Thoracic aorta (tissue), 2 donors: ENCODE results near the gene ZBTB24. TPM values are rescaled to one million over a fixed set of nuclear protein-coding genes. Genes with fewer than 3 reads are reported as not detected.

Source experiments
- ATAC-seq: fragments of 150-250 bp; one replicate; pipeline ENCODE4 v1.8.0; 2017; ENCODE audit warnings: low read depth; ENCODE audit not compliant: insufficient number of reproducible peaks, low FRiP score
- DNase-seq: peaks from one replicate; pipeline ENCODE4 v3.0.0-alpha.2; 2020; ENCODE audit warnings: low spot score
- H3K27ac ChIP-seq, 2 donors: fragments of 200-600 bp; sonication (generic); 1 replicate in 1 of 2; 2 replicates in 1 of 2; pipeline ENCODE4 v1.5.1; 2016; ENCODE audit warnings: mild to moderate bottlenecking in 2 of 2, moderate library complexity in 2 of 2
- H3K27me3 ChIP-seq: fragments of 200-600 bp; sonication (generic); replicated peaks from 2 replicates; pipeline ENCODE4 v1.6.0; 2016; ENCODE audit warnings: mild to moderate bottlenecking; ENCODE audit not compliant: insufficient read depth
- H3K36me3 ChIP-seq: fragments of 200-600 bp; sonication (generic); one replicate; pipeline ENCODE4 v1.5.1; 2016
- H3K4me1 ChIP-seq, 2 donors: fragments of 200-600 bp; sonication (generic); 1 replicate in 1 of 2; 2 replicates in 1 of 2; pipeline versions ENCODE4 v1.5.1 to v1.6.0; 2016; ENCODE audit warnings: low read depth in 2 of 2, mild to moderate bottlenecking in 1 of 2; ENCODE audit not compliant: control insufficient read depth in 1 of 2
- H3K4me3 ChIP-seq: fragments of 200-600 bp; sonication (generic); 2 replicates; pipeline ENCODE4 v1.5.1; 2016; ENCODE audit warnings: mild to moderate bottlenecking
- H3K9me3 ChIP-seq: fragments of 200-600 bp; sonication (generic); 2 replicates; pipeline ENCODE4 v1.5.1; 2016
- CTCF ChIP-seq: fragments of 200-600 bp; sonication (generic); IDR thresholded peaks from one replicate; pipeline ENCODE4 v1.5.1; 2019; ENCODE audit warnings: antibody characterized with exemption
- total RNA-seq, 2 donors: library from RNA; depleted of rRNA; stranded (reverse); fragments of >200 nt; gene quantifications; one replicate each; pipeline versions ENCODE4 v1.1.0 to v1.2.3, GENCODE V29; 2016

The ZBTB24 gene
- total RNA-seq, 2 donors from 2014 or later: 3.2 to 9.5 TPM

- Histone ChIP-seq H3K4me1 (peaks cover 0 to 11% of the 10 kb centered on the region in 2 donors), H3K27ac (no peak overlapping the region), H3K9me3 (no peaks in the 10 kb centered on the region), H3K27me3 (no peaks in the 10 kb centered on the region), H3K36me3 (no peaks in the 10 kb centered on the region), H3K4me3 (no peak overlapping the region)
- DNase-seq (no peak), ATAC-seq (no peak)
- TF ChIP-seq CTCF: no peak
These were observed 30.6 kb upstream of the ZBTB24 start for GRCh38 chr6:109513571-109514071.

DNA sequence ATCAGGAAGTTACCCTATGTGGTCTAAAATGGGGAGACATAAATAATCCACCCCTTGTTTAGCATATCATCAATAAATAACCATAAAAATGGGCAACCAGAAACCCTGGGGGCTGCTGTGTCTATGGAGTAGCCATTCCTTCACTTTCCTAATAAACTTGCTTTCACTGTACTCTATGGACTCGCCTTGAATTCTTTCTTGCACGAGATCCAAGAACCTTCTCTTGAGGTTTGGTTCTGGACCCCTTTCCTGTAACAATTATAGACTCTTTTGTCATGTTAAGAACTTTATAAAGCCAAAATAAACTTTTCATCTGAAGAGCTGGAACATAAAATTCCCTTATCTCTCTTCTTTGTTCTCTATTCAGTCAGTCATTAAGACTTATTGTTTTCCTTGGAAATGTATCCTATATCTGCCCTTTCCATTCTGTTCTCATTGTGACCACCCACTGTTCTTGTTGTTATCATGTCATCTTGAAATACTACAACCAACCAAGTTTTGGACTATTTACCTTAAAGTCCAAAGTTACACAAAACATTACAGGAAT, 29.3 kb upstream of the ZBTB24 start:
- H3K9me3 ChIP-seq: no peaks in the 10 kb centered on the region
- H3K4me3 ChIP-seq: no peak overlapping the region
- DNase-seq: no peak
- no peaks in the 10 kb centered on the region for H3K36me3 ChIP-seq
- H3K27me3 ChIP-seq: no peaks in the 10 kb centered on the region
- TF ChIP-seq CTCF: no peak
- H3K27ac ChIP-seq: no peak overlapping the region
- H3K4me1 ChIP-seq: peaks cover 0 to 11% of the 10 kb centered on the region in 2 donors
- ATAC-seq: no peak

DNA sequence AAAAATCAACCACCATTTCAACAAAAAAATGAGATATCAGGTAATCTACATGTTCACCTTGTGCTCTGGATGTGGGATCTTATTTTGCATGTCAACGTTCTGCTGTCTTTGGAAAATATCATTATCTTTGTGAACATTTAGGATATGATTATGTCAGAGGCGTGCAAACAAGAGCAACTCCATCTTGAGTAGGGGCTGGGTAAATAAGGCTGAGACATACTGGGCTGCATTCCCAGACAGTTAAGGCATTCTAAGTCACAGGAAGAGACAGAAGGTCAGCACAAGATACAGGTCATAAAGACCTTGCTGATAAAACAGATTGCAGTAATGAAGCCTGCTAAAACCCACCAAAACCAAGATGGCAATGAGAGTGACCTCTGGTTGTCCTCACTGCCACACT, 28.8 kb upstream of the ZBTB24 start:
- TF ChIP-seq CTCF: no peak
- H3K9me3 ChIP-seq: no peaks in the 10 kb centered on the region
- H3K27ac ChIP-seq: no peak overlapping the region
- H3K27me3 ChIP-seq: no peaks in the 10 kb centered on the region
- H3K4me3 ChIP-seq: no peak overlapping the region
- no peaks in the 10 kb centered on the region for H3K36me3 ChIP-seq
- peaks cover 0 to 11% of the 10 kb centered on the region in 2 donors for H3K4me1 ChIP-seq
- DNase-seq: no peak
- ATAC-seq: no peak

DNA sequence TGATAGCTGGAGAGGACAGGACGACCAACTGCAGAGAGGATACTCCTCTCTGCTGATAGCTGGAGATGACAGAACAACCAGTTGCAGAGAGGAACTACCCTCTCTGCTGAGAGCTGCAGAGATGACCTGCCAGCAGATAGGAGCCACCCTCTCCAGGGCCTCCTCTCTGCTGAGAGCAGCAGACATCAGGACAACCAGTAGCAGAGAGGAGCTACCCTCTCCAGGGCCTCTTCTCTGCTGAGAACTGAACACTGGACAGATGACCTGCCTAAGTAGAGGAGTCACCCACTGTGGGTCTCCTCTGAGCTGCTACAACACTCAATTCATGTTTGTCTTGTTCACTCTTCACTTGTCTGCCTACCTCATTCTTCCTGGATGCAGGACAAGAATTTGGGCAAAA, 27.3 kb upstream of the ZBTB24 start:
- Histone ChIP-seq H3K36me3 (no peaks in the 10 kb centered on the region), H3K27ac (no peak overlapping the region), H3K9me3 (no peaks in the 10 kb centered on the region), H3K4me3 (no peak overlapping the region), H3K4me1 (peaks cover 0 to 11% of the 10 kb centered on the region in 2 donors), H3K27me3 (no peaks in the 10 kb centered on the region)
- no peak for ATAC-seq
- TF ChIP-seq CTCF: no peak
- no peak for DNase-seq

DNA sequence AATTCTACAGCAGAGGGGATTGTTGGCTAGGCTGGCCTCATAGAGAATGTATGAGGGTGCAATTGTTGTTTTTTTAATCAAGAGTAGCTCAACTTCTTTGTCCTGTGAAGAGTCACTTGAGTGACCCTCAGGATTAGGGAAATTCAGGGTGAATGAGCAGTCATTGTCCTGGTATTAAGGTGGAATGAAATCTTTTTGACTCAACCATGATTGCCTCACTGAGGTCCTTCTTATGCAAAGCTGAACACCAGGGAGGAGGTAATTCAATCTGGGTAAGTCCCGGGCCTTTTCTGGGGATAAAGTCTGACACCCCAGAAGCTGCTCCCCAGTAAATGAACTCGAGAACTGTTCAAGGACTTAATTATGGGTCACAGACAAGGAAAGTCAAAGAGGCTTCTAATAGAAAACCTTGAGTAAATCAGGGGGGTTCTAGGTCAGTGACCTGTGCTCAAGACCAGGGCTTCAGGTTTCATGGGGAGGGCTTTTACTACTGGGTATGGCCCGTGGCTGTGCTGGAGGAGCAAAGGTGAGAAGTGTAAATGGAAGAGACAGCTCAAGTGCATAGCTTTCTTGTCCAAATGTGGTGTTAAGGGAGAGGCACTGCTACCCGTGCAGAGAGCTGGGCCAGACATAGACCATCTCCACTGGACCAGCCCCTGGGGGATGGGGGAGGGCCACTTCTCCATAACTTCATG, 25.3 kb upstream of the ZBTB24 start:
- ATAC-seq (no peak), DNase-seq (no peak)
- H3K27ac ChIP-seq: no peak overlapping the region
- H3K4me3 ChIP-seq: no peak overlapping the region
- TF ChIP-seq CTCF: no peak
- H3K9me3 ChIP-seq: no peaks in the 10 kb centered on the region
- H3K36me3 ChIP-seq: no peaks in the 10 kb centered on the region
- no peaks in the 10 kb centered on the region for H3K27me3 ChIP-seq
- peaks cover 0 to 11% of the 10 kb centered on the region in 2 donors for H3K4me1 ChIP-seq
